K562 treated with DMSO at 1 percent for 48 hours (cell line): ENCODE data around the gene GSPT1. TPM values are rescaled to one million over a fixed set of nuclear protein-coding genes. Genes with fewer than 3 reads are reported as not detected.

Source experiments
- total RNA-seq: library from RNA; unstranded; fragments of 300-600 nt; gene quantifications from 2 replicates; pipeline ENCODE4 v1.2.3, GENCODE V29; 2022; ENCODE audit warnings: low replicate concordance; ENCODE audit errors: extremely low read depth

GSPT1 gene
- total RNA-seq = not detected in 2 replicates

DNA sequence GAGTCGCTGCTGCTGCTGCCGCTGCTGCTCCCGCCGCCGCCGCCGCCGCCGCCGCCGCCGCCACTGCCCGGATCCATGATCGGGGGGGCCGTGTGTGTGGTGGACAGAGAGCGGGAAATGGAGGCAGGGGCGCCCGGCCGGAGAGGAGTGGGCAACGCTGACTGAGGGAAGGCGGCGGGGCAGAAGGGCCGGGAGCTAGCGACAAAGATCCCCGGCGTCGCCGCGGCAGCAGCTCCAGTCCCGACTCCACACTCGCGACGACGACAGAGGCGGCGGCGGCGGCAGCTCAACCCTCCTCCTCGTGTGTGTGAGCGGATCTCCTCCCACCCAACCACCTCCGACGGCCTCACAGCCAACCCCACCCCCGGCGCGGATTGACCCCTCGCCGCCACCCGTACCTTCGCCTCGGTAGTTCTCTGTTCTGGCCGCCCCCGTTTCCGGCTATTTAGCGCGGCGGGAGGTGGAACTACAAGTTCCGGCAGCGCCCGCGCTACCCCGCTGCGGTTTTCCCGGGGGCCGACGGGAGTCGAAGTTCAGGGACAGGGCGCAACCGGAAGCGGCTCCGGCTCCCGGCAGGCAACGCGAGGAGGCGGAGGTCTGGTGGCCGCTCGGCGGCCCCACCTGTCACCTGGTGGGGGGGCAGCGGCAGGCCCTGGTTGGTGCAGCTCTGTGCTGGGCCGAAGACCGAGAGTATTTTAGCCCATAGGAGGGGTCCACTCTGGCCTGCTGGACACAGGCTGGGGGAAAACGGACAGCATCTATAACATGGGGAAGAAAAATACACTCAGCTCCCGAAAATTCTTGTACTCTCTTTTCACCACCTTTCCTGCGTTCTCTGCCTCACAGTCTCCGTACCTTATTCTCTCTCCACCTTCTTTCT lies at the start of gene GSPT1:
Gene GSPT1, minus strand, starts transcription at position 313 of the 880 bp plus-strand sequence. Its CDS starts 236 bp downstream, at position 77.

DNA sequence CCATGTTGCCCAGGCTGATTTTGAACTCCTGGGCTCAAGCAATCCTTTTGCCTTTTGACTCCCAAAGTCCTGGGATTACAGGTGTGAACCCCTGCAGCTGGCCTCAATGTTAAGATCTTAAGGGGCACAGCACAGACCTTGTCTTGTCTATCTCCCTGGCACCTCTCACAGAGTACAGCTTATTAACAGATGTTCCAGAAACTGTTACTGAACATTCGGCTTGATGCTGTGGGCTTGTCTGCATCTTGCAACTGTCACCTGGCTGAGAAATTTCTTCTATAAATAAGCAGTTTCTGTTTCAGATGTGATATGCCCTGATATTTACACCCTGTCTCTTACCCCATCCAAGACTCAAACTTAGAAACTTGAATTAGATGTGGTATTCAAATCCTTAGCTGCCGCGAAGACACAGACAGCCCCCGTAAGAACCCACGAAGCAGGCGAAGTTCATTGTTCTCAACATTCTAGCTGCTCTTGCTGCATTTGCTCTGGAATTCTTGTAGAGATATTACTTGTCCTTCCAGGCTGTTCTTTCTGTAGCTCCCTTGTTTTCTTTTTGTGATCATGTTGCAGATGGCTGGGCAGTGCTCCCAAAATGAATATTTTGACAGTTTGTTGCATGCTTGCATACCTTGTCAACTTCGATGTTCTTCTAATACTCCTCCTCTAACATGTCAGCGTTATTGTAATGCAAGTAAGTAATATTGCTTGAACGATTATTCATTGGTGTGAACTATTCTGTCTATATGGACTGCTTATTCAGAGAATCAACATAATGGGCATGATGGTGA lies 49.2 kb upstream of the GSPT1 start, which contains the start of gene TNFRSF17:
Gene TNFRSF17, plus strand, starts transcription at position 450 of the 791 bp plus-strand sequence. Its CDS starts 115 bp downstream, at position 565.

DNA sequence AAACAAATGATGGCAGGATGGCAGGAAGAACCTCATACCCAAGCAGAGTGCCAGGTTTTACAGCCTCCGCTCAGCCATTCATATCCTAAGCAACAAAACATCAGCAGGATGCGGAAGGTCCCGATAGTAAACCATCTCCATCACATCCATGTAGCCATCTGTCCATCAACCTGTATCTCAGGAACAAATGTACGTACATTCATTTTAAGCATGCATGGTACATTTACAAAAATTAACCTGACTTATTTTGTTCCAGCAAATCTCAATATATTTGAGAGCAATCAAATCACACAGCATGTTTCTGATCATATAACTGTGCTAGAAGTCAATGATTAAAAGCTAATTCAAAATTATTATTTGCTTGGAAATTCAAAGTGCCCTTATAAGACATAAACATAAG lies 26.2 kb upstream of the GSPT1 start, which contains the start of gene NPIPB2:
Gene NPIPB2, minus strand, starts transcription at position 101 of the 400 bp plus-strand sequence. Its CDS starts 0 bp downstream, at position 101.

DNA sequence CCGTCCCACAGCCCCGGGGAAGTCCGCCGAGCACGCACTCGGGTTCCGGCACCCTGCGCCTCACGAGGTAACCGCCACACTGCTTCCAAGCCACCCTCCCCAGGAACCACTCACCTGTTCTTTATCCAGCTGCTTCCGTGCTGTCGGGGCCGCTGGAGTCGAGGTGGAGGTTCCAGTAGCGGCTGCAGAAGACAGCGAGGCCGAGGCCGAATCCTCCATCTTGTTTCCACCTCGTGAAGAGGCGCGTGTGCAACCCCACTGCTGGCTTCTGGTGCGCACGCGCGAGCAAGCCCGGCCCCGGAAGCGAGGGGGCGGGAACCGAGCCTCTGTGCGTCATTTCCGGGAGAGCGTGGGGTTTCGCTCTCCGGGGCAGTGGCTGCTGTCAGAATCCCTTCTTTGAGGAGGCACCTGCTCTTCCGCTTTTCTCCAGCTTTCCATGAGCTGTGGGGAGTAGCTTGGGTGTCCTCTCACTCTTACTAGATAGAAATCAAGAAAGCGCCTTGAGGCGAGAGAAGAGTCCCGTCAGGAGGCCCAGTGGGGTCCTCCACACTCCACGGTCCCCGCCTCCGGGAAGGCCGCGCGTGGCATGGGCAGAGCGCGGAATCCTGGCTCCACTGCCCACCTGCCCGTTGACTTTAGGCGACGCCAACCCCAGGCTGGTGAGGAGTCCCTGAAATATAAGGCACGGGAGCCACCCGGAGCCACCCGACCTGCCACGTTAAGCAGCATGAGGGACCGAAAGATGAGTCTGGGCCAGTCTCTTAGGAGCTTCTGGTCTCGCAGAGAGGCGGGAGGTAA lies 64.3 kb downstream of the GSPT1 start, which contains the start of gene RSL1D1:
Gene RSL1D1, minus strand, starts transcription at position 249 of the 798 bp plus-strand sequence. Its CDS starts 30 bp downstream, at position 219.

Other genes with a start within 250 kb of the GSPT1 start
- not detected in 2 replicates for gene SNN, start 247.5 kb downstream of the GSPT1 start, total RNA-seq
- not detected in 2 replicates for gene TXNDC11, start 173.1 kb downstream of the GSPT1 start, total RNA-seq
- not detected in 2 replicates for gene ZC3H7A, start 118.7 kb downstream of the GSPT1 start, total RNA-seq
- not detected in 2 replicates for gene RSL1D1, start 64.4 kb downstream of the GSPT1 start, total RNA-seq
- gene NPIPB2, start 26.1 kb upstream of the GSPT1 start, total RNA-seq = not detected in 2 replicates
- not detected in 2 replicates for gene TNFRSF17, start 49.3 kb upstream of the GSPT1 start, total RNA-seq
- not detected in 2 replicates for gene SNX29, start 60.8 kb upstream of the GSPT1 start, total RNA-seq